Measurements from ENCODE around the gene OTUB1. TPM values are rescaled to one million over a fixed set of nuclear protein-coding genes. Genes with fewer than 3 reads are reported as not detected.

Gene OTUB1
- total and polyA plus RNA-seq, 2 of the 4 experiments (the other 2 are of a cell fraction) = 69.0 to 168 TPM

- H3K23ac ChIP-seq (ENCODE audit: low read depth, low read length) = no peak overlapping the region
- H2BK15ac ChIP-seq (ENCODE audit: low read depth, low read length) = no peak overlapping the region
- ChIA-PET CTCF (interaction anchor here (0.8 to 1.0 kb wide), 2 partner anchors 9 to 111 kb away, joined by 3 to 4 read pairs; no protein-coding TSS in a partner anchor), POLR2A (ENCODE audit: unreplicated experiment) (no interaction called here)
- H3K14ac ChIP-seq (replicated peaks; ENCODE audit: low read depth, low read length) = no peak overlapping the region
- WGBS, 2 experiments (ENCODE audit: extremely low coverage in 2 of 2, insufficient read length in 1 of 2) = 70% methylated on average over 2 of the region's 20 CpGs; no CpG with 5 or more reads in 1 of the 2 experiments
- intact Hi-C loops (cut with micrococcal nuclease) (loop anchor here (1.0 kb wide), 1 partner anchor 107 kb away; no protein-coding TSS in a partner anchor), dilution Hi-C loops (cut with HindIII; ENCODE audit: low sequenced_read_pairs, unreplicated experiment) (no loop called here), in situ Hi-C loops (cut with MboI; ENCODE audit: low sequenced_read_pairs) (no loop called here)
- H2BK120ac ChIP-seq (ENCODE audit: low read depth, low read length) = no peak overlapping the region
- no peaks in the 10 kb centered on the region for H3K4me1 ChIP-seq (ENCODE audit: control insufficient read depth, insufficient read depth, low read length)
- H4K8ac ChIP-seq (ENCODE audit: low read depth in 2 of 2, low read length in 2 of 2) = no peak overlapping the region
- no peak overlapping the region for H3K4me3 ChIP-seq (ENCODE audit: insufficient read depth, low read depth, low read length)
- ATAC-seq (ENCODE audit: low read depth) (no peak), DNase-seq (no peak)
- no peak overlapping the region for H3K56ac ChIP-seq (ENCODE audit: extremely low read depth, insufficient read depth, low read length)
- H3K9ac ChIP-seq (ENCODE audit: low read depth, low read length) = no peak overlapping the region
- H3K4ac ChIP-seq (ENCODE audit: low read depth, low read length) = no peak overlapping the region
- no peak overlapping the region for H2BK20ac ChIP-seq (ENCODE audit: low read depth, low read length)
- H3K4me2 ChIP-seq (ENCODE audit: low read depth, low read length) = no peak overlapping the region
- no peak overlapping the region for H4K5ac ChIP-seq (ENCODE audit: low read depth, low read length)
- no peaks in the 10 kb centered on the region for H3K79me1 ChIP-seq (ENCODE audit: low read depth in 1 of 2, low read length in 2 of 2)
- H2AK9ac ChIP-seq (replicated peaks; ENCODE audit: low read depth, low read length, poor library complexity) = no peak overlapping the region
- H4K91ac ChIP-seq (ENCODE audit: insufficient read depth, low read depth, low read length) = no peak overlapping the region
- H3K27ac ChIP-seq (ENCODE audit: insufficient read depth, low read length) = no peak overlapping the region
- no peak overlapping the region for H2AK5ac ChIP-seq (ENCODE audit: low read depth, low read length)
- H4K20me1 ChIP-seq (ENCODE audit: insufficient read depth, low read length) = peaks cover 7% of the 10 kb centered on the region; the same call in 1 of the 2 replicates
- no peak overlapping the region for H3K18ac ChIP-seq (ENCODE audit: low read depth, low read length)
- no peaks in the 10 kb centered on the region for H3K9me3 ChIP-seq (ENCODE audit: control insufficient read depth, insufficient read depth, low read length)
- BruUV-seq (replicated peaks) = no TSS peak
- no peak overlapping the region for H2AFZ ChIP-seq (replicated peaks; ENCODE audit: low read length, poor library complexity)
- no peaks in the 10 kb centered on the region for H3K9me1 ChIP-seq (ENCODE audit: insufficient read depth, low read length)
- no peaks in the 10 kb centered on the region; the same call in 1 of the 2 replicates for H3K27me3 ChIP-seq (ENCODE audit: control insufficient read depth, insufficient read depth, low read length)
- no peaks in the 10 kb centered on the region for H3K36me3 ChIP-seq (ENCODE audit: control insufficient read depth, insufficient read depth, low read length)
- H2BK5ac ChIP-seq (ENCODE audit: low read depth, low read length, poor library complexity, severe bottlenecking) = no peak overlapping the region
- no peak for TF ChIP-seq MAZ (IDR thresholded peaks at IDR 0.05; ENCODE audit: borderline replicate concordance, low read depth, low read length)
- peak; percentile 42 for TF ChIP-seq CTCF (conservative IDR thresholded peaks at IDR 0.05; ENCODE audit: low read depth, low read length)
- no peak for TF ChIP-seq CEBPB (IDR thresholded peaks at IDR 0.05; ENCODE audit: low read depth, low read length)
- peak; percentile 26; the same call in 1 of the 2 replicates for TF ChIP-seq SMC3 (IDR thresholded peaks at IDR 0.05; ENCODE audit: low read depth, low read length)
- peak; percentile 58 for TF ChIP-seq RAD21 (IDR thresholded peaks at IDR 0.05; ENCODE audit: low read length)
These were observed 54.6 kb downstream of the OTUB1 start for GRCh38 chr11:64040684-64041322.
